Measurements from ENCODE around the gene CCSAP.
A peak's percentile ranks its signal among the peaks of the same experiment; 100 is the strongest.
"Not testable (repeated sequence)": the region's sequence is repeated elsewhere in the genome, so short reads cannot be mapped to it uniquely, and the experiment has no call there.

Gene CCSAP

DNA sequence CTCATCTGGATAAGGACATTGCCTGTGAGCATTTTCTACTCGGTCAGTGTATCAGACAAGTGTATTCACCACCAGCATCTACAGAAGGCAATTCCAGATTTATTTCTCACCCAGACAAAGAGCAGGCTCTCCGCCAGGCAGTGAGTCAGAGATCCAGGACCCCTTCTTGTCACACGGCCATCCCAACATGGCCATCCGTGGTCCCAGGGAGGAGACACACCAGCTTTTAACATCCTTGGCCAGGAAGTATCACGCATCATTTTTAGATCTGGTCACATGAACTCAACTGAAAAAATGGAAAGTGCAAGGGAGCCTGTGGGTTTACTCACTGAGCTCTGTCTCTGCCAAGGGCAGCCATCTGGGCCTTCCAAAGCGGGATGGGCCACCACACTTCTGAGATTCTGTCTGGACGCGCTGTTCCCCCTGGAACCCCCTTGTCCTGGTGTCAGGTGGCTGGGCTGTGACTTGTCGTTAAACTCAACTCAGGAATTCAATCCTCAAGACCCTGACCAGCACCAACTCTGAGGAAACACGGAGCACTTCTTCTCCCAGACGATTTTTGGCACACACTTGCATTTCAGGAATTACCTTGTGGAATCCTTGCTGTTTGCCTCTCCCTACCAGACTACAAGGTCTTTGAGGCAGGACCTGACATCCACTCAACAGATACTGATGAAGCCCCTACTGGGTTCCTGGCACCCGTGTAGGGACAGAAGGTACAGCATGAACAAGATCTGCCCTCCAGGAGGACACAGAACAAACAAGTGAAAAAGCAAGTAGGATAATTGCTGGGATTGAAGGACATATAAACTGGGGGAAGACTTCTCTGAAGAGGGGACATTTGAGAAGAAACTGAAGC lies 21.6 kb upstream of the CCSAP start:
- DNase-seq = no peak

DNA sequence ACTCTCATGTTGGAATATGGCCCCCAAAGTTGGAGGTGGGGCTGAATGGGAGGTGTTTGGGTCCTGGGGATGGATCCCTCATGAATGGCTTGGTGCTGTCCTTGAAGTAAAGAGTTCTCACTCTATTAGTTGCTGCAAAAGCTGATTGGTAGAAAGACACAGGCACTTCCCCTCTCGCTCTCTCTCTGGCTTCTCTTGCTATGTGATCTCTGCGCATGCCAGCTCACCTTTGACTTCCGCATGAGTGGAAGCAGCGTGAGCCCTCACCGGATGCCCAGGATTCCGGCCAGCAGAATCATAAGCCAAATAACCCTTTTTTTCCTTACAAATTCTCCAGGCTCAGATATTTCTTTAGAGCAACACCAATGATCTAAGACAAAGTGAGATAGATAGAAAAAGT lies 20.9 kb upstream of the CCSAP start:
- no peak for DNase-seq

DNA sequence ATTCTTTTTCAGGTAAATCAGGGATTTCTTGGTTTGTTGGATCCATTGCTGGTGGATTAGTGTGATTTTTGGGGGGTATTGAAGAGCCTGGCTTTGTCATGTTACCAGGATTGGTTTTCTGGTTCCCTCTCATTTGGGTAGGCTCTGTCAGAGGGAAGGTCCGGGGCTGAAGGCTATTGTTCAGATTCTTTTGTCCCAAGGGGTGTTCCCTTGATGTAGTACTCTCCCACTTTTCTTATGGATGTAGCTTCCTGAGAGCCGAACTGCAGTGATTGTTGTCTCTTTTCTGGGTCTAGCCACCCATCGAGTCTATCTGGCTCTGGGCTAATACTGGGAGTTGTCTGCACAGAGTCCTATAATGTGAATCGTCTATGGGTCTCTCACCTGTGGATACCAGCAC lies 17.6 kb upstream of the CCSAP start:
- DNase-seq = no peak

DNA sequence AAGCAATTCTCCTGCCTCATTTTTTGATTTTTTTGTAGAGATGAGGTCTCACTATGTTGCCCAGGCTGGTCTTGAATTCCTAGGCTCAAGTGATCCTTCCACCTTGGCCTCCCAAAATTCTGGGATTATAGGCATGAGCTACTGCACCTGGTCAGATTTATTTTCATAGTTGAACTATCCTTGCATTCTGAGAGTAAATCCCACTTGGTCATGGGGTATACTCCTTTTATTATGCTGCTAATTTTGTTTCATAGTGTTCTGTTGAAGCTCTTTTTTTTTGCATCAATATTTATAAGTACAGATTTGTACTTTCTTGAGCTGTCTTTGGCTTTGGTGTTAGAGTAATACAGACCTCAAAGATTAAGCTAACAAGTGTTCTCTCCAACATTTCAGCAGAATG lies 12.8 kb upstream of the CCSAP start:
- DNase-seq = no peak

DNA sequence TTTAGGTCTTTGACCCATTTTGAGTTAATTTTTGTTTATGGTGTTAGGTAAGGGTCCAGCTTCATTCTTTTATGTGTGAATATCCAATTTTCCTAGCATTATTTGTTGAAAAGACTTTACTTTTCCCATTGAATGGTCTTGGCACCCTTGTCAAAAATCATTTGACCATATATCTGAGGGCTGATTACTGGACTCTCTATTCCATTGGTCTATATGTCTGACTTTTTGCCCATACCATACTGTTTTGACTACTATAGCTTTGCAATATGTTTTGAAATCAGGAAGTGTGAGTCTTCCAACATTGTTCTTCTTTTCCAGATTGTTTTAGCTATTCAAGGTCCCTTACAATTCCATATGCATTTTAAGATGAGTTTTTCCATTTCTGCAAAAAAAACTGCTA lies 11.4 kb upstream of the CCSAP start:
- no peak for DNase-seq

DNA sequence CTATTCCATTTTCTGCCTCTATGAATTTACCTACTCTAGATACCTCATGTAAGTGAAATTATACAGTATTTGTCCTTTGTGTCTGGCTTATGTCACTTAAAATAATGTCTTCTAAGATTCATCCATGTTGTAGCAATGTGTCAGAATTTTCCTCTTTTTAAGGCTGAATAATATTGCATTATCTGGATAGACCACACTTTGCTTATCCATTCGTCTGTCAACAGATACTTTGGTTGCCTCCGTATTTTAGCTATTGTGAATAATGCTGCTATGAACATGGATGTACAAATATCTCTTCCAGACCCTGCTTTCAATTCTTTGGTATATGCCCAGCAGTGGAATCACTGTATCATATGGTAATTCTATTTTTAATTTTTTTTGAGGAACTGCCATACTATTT lies 10.1 kb upstream of the CCSAP start:
- no peak for DNase-seq

DNA sequence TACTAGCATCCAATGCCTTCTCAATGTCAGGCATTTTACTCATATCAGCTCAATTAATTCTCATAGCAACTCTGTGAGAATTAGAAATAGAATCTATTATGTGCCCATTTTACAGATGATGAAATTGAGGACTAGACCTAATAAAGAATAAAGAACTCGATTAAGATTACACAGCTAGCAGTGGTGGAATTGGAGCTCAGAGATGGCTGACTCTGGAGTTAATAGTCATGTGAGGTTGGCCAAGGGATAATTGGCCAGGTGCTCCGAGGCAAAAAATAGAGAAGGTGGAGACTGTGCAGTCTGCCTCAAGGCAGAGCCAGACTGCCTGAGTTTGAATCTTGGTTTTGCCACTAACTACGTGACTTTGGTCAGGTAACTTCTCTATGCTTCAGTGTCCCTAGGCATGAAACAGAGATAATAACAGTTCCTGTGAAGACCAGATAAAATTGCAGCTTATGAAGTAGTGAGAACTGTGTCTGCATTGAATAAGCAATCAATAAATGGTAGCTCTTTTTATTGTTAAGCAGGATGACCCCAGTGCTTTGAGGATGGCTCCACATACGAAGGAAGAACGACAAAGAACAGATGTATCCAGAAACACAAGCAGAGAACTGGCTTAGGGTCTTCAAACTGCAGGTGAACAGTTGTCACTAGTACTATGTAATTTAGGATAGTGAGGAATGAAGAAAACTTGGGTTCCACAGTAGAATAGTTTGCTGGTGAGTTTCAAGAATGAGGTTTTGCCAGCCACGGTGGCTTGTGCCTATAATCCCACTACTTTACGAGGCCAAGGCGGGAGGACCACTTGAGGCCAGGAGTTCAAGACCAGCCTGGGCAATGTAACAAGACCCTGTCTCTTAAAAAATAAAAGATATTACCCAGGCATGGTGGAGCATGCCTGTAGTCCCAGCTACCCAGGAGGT lies 6.9 kb upstream of the CCSAP start:
- no peak for DNase-seq

DNA sequence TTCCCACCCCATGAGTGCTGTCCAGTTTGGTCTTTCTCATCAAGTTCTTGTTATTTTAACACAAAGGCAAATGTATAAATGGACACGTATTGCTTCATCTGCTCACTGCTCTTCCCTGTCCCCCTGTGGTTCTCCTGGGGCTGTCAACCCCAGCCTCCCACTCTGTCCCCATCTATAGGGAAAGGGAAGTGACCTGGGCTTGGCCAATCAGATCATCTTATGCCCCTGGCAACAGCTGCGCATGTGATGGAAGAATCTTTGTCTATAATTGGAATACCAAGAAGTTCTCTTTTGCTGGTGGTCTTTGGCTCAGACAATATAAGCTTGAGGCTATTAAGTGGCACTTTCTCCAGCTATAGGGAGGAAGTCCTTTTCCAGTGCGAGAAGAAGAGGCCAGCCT lies 4.7 kb upstream of the CCSAP start:
- DNase-seq = no peak

DNA sequence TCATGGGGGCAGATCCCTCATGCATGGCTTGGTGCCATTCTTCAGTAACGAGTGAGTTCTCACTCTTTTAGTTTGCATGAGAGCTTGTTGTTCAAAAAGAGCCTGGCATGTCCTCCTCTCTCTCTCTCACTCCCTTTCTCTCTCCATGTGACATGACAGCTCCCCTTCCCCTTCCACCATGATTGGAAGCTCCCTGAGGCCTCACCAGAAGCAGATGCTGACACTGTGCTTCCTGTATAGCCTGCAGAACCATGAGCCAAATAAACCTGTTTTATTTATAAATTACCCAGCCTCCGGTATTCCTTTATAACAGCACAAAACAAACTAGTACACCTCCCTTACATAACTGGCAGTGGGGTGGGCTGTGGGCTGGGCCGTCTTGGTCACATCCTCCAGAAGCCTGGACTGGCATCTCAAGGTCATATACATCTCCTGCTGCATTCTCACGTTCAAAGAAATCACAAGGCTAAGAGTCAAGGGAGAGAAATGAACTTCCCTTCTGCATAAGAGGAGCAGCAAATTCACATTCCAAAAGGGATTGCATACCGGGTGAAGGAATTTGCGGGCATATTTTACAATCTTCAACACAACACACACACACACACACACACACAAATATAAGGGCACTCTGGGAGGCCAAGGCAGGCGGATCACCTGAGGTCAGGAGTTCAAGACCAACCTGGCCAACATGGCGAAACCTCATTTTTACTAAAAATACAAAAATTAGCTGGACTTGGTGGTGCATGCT lies 2.3 kb upstream of the CCSAP start:
- no peak for DNase-seq

DNA sequence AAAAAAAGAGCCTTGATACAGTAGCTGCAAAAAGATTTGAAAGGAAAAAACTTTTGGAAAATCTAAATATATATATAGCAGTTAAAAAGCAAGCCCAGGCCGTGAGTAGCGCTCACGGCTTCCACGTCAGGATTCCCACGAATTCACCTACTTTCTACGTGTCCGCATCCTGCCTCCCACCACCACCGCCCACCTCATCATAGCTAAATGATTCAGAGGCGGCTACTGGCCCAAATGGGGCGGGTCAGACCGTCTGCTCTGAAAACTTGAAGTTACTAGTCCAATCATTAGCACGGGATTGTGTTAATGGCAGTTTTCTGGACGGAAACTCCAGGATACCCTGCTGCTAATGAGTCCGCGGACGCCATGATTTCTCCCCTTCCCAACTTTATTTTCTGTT lies 1.3 kb upstream of the CCSAP start:
- DNase-seq = no peak

DNA sequence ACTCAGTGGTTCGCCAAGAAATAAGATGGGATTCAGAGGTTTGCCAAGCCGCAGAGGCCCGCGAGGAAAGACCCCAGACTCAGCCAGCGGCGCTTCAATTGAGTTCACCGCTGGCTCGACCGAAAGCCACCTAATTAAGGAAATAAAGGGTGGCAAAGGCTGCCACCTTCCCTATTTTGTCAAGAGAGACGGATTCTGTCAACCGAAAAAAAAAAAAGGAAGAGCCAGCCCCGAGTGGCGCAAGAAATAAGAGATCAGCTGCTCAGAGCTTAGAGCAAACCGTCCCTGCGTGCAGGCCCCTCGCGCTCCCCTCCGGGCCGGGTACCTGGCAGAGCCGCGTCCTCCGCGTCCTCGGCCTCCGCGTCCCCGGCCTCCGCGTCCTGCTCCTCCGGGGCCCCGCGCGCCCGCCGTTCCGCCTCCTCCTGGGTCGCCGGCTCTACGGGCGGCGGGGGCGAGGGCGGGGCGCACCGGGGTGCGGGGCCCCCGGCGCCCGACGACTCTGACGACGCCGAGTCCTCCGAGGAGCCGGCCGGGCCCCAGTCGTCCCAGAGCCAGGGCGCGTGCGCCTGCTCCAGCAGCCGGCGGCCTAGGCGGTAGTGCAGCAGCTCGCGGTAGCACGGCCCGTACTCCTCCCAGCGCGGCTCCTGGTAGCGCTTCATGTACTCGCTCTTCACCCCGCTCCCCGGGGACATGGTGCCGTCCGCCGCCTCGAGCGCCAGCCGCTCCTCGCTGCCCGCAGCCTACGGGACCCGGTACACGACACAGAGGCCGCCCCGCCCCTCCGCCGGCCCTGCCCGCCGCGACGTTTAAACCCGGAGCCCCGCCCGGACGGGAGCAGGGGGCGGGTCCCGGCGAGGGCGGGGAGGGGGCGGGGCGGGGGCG lies 832 bp downstream of the CCSAP start:
- DNase-seq = peak; percentile 56

DNA sequence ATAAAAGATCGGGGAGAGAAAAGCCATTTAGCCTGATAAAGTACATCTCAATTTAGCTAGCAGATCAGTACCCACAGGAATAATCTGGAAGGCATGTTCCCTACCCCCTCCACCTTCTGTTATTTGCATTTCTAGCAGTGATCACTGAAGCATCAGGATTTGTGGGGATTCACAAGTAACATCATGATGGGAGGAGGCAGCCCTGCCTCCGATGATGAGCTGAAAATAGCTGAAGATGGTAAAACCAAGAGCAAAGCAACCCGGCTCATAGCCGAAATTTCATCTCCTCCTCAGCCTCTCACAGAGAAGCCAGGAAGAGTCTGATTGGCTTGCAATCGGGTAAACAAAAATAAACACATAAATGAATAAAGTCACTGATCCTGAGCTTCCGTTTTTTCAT lies 2.4 kb downstream of the CCSAP start:
- DNase-seq = no peak

DNA sequence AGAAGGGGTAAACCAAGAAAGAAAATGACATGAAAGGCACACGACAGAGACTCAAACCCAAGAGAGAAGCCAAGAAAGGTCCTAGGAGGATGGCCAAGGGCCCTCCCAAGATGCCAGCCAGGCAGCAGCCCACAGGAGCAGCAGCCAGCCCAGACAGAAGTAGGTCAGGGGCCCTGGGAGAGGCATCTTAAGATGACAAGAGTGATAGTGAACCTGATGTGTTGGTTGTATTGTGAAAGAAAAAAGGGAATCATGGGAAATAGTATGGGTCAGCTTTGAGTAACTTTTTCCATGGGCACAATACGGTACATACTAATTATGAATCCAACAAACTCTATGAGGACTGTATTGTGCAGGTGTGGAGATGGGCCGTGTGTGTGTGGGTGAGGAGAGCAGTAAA lies 3.3 kb downstream of the CCSAP start:
- no peak for DNase-seq

DNA sequence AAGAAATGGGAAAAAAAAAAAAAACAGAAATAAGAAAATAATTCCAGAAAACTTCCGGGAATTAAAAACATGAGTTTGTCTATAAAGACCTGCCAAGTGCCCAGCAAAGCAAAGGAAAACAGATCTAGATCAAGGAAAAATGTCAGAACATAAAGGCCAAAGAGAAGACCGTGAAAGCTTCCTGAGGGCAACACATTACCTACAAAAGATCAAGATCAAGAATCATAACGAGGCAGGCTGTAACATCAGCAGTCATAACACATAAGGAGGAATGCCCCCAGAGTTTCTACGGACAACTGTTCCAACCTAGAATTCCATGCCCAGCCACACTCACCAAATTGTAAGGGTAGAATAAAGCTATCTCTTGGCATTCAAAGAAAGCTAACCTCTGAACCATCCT lies 3.8 kb downstream of the CCSAP start:
- DNase-seq = no peak

DNA sequence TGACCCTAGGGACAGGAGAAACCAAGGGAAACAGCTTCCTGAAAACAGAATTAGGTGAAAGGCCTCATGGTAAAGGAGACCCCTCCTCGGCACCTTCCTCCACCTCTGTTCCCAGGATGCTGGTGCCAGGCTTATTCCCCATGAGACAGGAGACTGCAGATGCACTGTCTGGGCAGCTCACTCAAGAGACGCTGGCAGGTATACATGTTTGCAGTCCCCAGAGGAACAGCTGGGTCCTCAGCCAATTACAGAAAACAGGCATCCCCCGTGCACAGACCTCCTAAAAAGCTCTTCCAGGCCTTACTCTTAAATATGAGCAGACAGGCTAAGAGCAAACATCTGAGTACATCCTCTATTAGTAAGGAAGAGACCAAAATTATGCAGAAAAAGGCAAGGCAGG lies 6.5 kb downstream of the CCSAP start:
- DNase-seq = no peak

DNA sequence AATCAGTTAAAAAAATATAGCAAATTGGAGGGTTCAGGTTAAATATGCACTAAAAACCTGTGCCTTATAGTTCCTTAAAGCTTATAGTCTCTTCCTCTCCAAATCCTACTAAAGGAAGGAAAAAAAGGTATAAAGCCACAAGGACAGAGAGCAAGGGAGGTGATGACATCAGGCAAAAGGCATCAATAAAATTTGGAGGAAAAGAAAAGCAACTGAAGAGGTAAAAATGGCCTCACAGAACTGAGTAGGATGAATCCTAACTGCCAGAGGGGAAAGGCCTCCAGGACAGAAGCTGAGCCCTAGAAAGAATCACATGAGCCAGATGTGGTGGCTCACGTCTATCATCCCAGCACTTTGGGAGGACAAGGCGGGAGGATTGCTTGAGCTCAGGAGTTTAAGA lies 8.1 kb downstream of the CCSAP start:
- no peak for DNase-seq

DNA sequence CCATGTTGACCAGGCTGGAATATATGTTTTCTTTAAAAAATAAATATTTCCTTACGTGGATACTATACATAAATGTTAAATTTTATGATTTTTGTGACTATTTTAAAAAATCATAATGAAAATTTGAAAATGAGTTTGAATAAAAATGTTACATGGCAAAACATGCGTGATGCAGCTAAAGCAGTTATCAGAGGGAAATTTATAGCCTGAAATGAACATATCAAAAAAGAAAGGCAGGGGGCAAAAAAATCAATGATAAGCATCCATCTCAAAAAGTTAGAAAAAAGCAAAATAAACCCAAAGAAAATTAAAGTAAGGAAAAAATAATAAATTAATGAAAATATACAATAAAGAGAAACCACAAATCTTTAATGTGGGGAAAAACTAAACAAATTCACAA lies 8.6 kb downstream of the CCSAP start:
- DNase-seq = no peak

DNA sequence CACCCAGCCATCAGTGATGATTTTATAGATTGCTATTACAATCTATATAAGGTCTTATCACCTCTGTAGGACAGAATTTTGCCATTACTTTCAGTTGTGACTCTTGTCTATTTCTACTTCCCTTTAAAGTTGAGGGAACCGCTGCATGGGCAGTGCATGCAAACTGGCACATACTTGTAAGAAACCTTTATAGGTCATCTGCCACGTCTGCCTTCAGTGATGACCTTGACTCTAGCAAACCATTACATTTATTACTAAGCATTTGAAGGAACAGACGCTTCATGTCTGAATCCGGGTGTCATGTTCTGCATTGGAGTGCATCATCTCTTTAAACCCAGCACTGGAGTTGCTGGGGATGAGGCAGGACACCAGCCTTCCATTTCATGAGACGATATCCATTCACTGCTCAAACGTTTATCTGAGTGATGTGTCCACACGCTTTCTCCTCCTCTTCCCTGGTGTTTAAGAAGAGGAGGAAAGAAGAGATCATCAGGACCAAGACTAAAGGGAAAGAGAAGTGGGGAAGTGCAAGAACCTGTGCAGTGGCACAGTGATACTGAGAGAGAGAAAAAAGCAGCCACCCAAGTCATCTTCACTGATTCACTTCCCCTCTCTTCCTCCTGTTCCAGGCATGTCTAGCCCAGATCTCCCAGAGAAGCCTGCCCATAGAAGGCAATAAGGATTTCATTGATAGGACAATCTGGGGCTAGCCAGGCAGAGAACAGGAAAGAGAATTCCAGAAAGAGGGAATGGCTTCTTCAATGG lies 14.1 kb downstream of the CCSAP start:
- DNase-seq = no peak

DNA sequence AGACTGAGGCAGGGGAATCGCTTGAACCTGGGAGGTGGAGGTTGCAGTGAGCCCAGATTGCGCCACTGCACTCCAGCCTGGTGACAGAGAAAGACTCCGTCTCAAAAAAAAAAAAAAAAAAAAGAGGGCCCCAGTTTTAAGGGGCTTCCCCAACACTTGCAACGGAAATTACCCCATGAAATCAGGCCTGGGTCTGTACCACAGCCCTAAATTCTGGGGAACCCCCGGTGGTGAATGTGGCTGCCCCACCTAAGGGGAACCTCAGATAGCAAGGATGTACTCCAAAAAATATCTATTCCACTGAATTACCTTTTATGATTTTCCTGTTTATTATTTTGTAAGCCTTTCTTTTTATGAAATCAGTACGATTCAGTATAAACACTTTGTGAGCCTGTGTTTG lies 15.1 kb downstream of the CCSAP start:
- not testable (repeated sequence) for DNase-seq

DNA sequence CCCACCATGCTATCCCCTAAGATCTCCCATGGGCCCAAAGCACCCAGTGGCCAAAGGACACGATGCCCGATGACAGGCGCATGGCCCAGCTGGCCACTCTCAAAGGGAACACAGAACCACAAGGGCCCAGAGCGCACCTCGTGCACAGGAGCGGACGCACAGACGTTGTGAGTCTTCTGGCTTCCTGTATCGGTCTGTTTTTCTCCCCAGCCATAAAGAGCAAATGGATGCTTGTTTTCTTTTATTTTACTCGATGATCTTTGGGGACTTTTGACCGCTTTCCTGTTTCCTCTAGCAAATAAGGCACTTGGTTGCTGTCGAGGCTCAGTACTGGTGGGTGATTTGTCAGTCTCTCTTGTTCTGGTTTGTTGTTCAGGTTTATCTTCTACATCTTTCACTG lies 16.2 kb downstream of the CCSAP start:
- DNase-seq = no peak

DNA sequence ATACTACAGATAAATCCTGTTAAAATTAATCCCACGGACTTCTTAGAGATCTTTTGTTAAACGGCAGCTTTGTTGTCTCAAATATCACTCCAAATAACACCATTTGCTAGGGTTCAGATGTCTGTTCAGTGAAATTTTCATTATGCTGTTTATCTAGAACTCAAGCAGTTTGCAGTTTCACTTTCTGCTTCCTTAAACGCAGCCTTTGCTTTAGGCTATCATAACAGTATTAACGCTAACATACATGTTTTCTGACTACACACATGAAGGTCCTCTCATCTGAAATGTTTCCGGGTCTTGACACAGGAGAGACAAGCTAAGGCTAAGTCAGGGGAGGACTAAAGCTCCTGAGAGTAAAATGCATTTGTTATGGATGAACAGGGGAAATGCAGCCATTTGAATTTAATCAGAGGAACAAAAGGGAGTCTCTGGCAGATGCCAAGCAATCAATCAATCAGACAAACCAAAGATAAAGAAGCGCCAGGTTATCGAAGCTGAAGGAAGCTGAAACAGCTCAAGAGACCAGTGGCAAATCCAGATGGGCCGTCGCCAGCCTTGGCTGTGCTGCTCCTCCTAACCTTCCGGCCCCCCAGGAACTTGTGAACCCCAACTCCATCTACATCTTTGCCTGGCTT lies 16.9 kb downstream of the CCSAP start:
- DNase-seq = no peak

Measured in KG1 (cell line).